GM18505 (cell line): ENCODE data around the gene LDLRAP1.

Experiments used
- ATAC-seq: cut with Tn5 transposase; IDR thresholded peaks from one replicate; pipeline ENCODE4 v1.9.1; 2021; ENCODE audit not compliant: unreplicated experiment
- POLR2A ChIP-seq: IDR thresholded peaks from 4 replicates; pipeline ENCODE4 v1.6.1; 2011; ENCODE audit warnings: borderline replicate concordance; ENCODE audit not compliant: insufficient read depth, insufficient read length; ENCODE audit errors: extremely low read depth

Gene LDLRAP1

GRCh38 chr1:25545767-25546166, 2.4 kb downstream of the LDLRAP1 start:
- no peak for ATAC-seq
- TF ChIP-seq POLR2A, result no peak

GRCh38 chr1:25546193-25546592, 2.8 kb downstream of the LDLRAP1 start:
- no peak for TF ChIP-seq POLR2A
- ATAC-seq, result no peak

GRCh38 chr1:25548601-25549000, 5.2 kb downstream of the LDLRAP1 start:
- no peak for ATAC-seq
- no peak for TF ChIP-seq POLR2A

GRCh38 chr1:25549273-25550154, 6.1 kb downstream of the LDLRAP1 start:
- peak; percentile 83 for ATAC-seq

GRCh38 chr1:25550155-25550506, 6.7 kb downstream of the LDLRAP1 start:
- TF ChIP-seq POLR2A, result no peak
- no peak for ATAC-seq

More at GRCh38 chr1:25549273-25550154, 6.1 kb downstream of the LDLRAP1 start:
- peak; percentile 42 for TF ChIP-seq POLR2A

GRCh38 chr1:25550683-25551310, 7.4 kb downstream of the LDLRAP1 start:
- no peak for ATAC-seq
- TF ChIP-seq POLR2A, result no peak

GRCh38 chr1:25553749-25554429, 10.5 kb downstream of the LDLRAP1 start:
- no peak for TF ChIP-seq POLR2A
- ATAC-seq, result no peak

- no peak for TF ChIP-seq POLR2A
- no peak for ATAC-seq
Observed at GRCh38 chr1:25554430-25554780, 11.0 kb downstream of the LDLRAP1 start.

- TF ChIP-seq POLR2A, result no peak
- ATAC-seq, result no peak
Observed at GRCh38 chr1:25554886-25555752, 11.7 kb downstream of the LDLRAP1 start.

GRCh38 chr1:25555753-25556092, 12.3 kb downstream of the LDLRAP1 start:
- no peak for TF ChIP-seq POLR2A
- no peak for ATAC-seq

GRCh38 chr1:25556132-25556670, 12.8 kb downstream of the LDLRAP1 start:
- ATAC-seq, result no peak
- TF ChIP-seq POLR2A, result no peak

GRCh38 chr1:25556791-25557476, 13.5 kb downstream of the LDLRAP1 start:
- TF ChIP-seq POLR2A, result no peak
- ATAC-seq, result no peak

GRCh38 chr1:25557543-25557942, 14.1 kb downstream of the LDLRAP1 start:
- no peak for TF ChIP-seq POLR2A
- ATAC-seq, result no peak

GRCh38 chr1:25559031-25559430, 15.6 kb downstream of the LDLRAP1 start:
- ATAC-seq, result no peak
- TF ChIP-seq POLR2A, result no peak
